Trophoblast cell (in vitro differentiated cells and primary cell): ENCODE results near the gene PABPN1.

Experiments
- DNase-seq, 2 donors: peaks; one replicate each; pipeline ENCODE4 v3.0.0-alpha.2; 2016
- H2AFZ ChIP-seq: 2 replicates; pipeline ENCODE4 v1.6.1; 2013; ENCODE audit warnings: low read length, moderate library complexity, mild to moderate bottlenecking; ENCODE audit not compliant: insufficient read depth, poor library complexity
- H2AK5ac ChIP-seq: 2 replicates; pipeline ENCODE4 v1.6.1; 2013; ENCODE audit warnings: mild to moderate bottlenecking, low read length
- H2BK120ac ChIP-seq: 2 replicates; pipeline ENCODE4 v1.6.1; 2013; ENCODE audit warnings: low read length, mild to moderate bottlenecking, moderate library complexity; ENCODE audit not compliant: insufficient read depth, poor library complexity
- H2BK12ac ChIP-seq: 2 replicates; pipeline ENCODE4 v1.6.1; 2013; ENCODE audit warnings: mild to moderate bottlenecking, low read length, moderate library complexity
- H2BK5ac ChIP-seq: 2 replicates; pipeline ENCODE4 v1.6.1; 2013; ENCODE audit warnings: low read length, low read depth, moderate library complexity, mild to moderate bottlenecking; ENCODE audit not compliant: poor library complexity
- H3K14ac ChIP-seq: 2 replicates; pipeline ENCODE4 v1.6.1; 2013; ENCODE audit warnings: mild to moderate bottlenecking, low read length
- H3K18ac ChIP-seq: 2 replicates; pipeline ENCODE4 v1.6.1; 2013; ENCODE audit warnings: mild to moderate bottlenecking, low read length
- H3K23ac ChIP-seq: 2 replicates; pipeline ENCODE4 v1.6.1; 2013; ENCODE audit warnings: low read length
- H3K27ac ChIP-seq: 2 replicates; pipeline ENCODE4 v1.5.1; 2013; ENCODE audit warnings: low read depth, mild to moderate bottlenecking, inconsistent platforms, low read length, moderate library complexity
- H3K27me3 ChIP-seq: 2 replicates; pipeline ENCODE4 v1.6.1; 2013; ENCODE audit warnings: inconsistent platforms, mild to moderate bottlenecking, low read length, moderate library complexity; ENCODE audit not compliant: insufficient read depth
- H3K36me3 ChIP-seq, 2 experiments: 1 replicate in 1 of 2; 2 replicates in 1 of 2; pipeline ENCODE4 v1.6.1; 2013; ENCODE audit warnings: low read length in 2 of 2, mild to moderate bottlenecking in 2 of 2, moderate library complexity in 1 of 2; ENCODE audit not compliant: insufficient read depth in 2 of 2, control insufficient read depth in 1 of 2
- H3K4ac ChIP-seq: 2 replicates; pipeline ENCODE4 v1.6.1; 2013; ENCODE audit warnings: low read depth, mild to moderate bottlenecking, low read length, moderate library complexity
- H3K4me1 ChIP-seq, 2 experiments: 1 replicate in 1 of 2; 2 replicates in 1 of 2; pipeline ENCODE4 v1.6.1; 2013; ENCODE audit warnings: low read length in 2 of 2, mild to moderate bottlenecking in 2 of 2, moderate library complexity in 1 of 2; ENCODE audit not compliant: insufficient read depth in 2 of 2, control insufficient read depth in 1 of 2
- H3K4me2 ChIP-seq: 2 replicates; pipeline ENCODE4 v1.6.1; 2013; ENCODE audit warnings: inconsistent platforms, mild to moderate bottlenecking, low read length, moderate library complexity
- H3K4me3 ChIP-seq: 2 replicates; pipeline ENCODE4 v1.5.1; 2013; ENCODE audit warnings: mild to moderate bottlenecking, low read depth, low read length, inconsistent platforms
- H3K79me1 ChIP-seq: one replicate; pipeline ENCODE4 v1.6.1; 2013; ENCODE audit warnings: low read length
- H3K79me2 ChIP-seq: 2 replicates; pipeline ENCODE4 v1.6.1; 2013; ENCODE audit warnings: low read length, mild to moderate bottlenecking; ENCODE audit not compliant: control insufficient read depth, insufficient read depth, poor library complexity
- H3K9ac ChIP-seq: 2 replicates; pipeline ENCODE4 v1.6.1; 2013; ENCODE audit warnings: mild to moderate bottlenecking, low read length
- H3K9me3 ChIP-seq: 2 replicates; pipeline ENCODE4 v1.6.1; 2013; ENCODE audit warnings: low read depth, mild to moderate bottlenecking, control low read depth, inconsistent platforms, low read length; ENCODE audit not compliant: insufficient read depth
- H4K12ac ChIP-seq: 2 replicates; pipeline ENCODE4 v1.6.1; 2013; ENCODE audit warnings: low read depth, mild to moderate bottlenecking, low read length, moderate library complexity
- H4K8ac ChIP-seq: 2 replicates; pipeline ENCODE4 v1.6.1; 2013; ENCODE audit warnings: low read depth, mild to moderate bottlenecking, low read length, moderate library complexity
- H4K91ac ChIP-seq: one replicate; pipeline ENCODE4 v1.6.1; 2013; ENCODE audit warnings: low read depth, mild to moderate bottlenecking, low read length, moderate library complexity
- WGBS: extraction: QIAGEN DNeasy Blood & Tissue Kit; methylation state at CpG from one replicate; pipeline ENCODE4 v1.1.7; 2013; ENCODE audit warnings: missing lambda C conversion rate; ENCODE audit not compliant: insufficient read length, insufficient coverage; ENCODE audit errors: extremely low coverage; 5-methylcytosine and 5-hydroxymethylcytosine counted together

PABPN1 gene

GRCh38 chr14:23361763-23362162 lies 40.5 kb downstream of the PABPN1 start:
- no peak overlapping the region for H2BK12ac ChIP-seq
- H3K9me3 ChIP-seq, result no peaks in the 10 kb centered on the region
- no peak overlapping the region for H3K4ac ChIP-seq
- H3K4me3 ChIP-seq, result no peak overlapping the region
- H4K91ac ChIP-seq, result no peak overlapping the region
- H3K79me1 ChIP-seq, result peaks cover 23% of the 10 kb centered on the region
- WGBS, result no CpG with 5 or more reads among the region's 6 CpGs
- H2BK120ac ChIP-seq, result no peak overlapping the region
- H3K4me2 ChIP-seq, result no peak overlapping the region
- H3K79me2 ChIP-seq, result peaks cover 19% of the 10 kb centered on the region
- no peaks in the 10 kb centered on the region for H3K27me3 ChIP-seq
- H3K18ac ChIP-seq, result no peak overlapping the region
- DNase-seq, result no peak
- no peak overlapping the region for H3K27ac ChIP-seq
- H3K4me1 ChIP-seq, result peaks cover 7 to 18% of the 10 kb centered on the region in 2 experiments
- no peak overlapping the region for H2AFZ ChIP-seq
- H3K36me3 ChIP-seq, result peaks cover 33 to 35% of the 10 kb centered on the region in 2 experiments
- H3K14ac ChIP-seq, result no peak overlapping the region
- no peak overlapping the region for H4K12ac ChIP-seq
- H2BK5ac ChIP-seq, result no peak overlapping the region
- H2AK5ac ChIP-seq, result no peak overlapping the region
- H3K9ac ChIP-seq, result no peak overlapping the region
- H4K8ac ChIP-seq, result no peak overlapping the region
- H3K23ac ChIP-seq, result no peak overlapping the region

- H3K27ac ChIP-seq, result no peak overlapping the region
- H3K79me2 ChIP-seq, result peaks cover 19% of the 10 kb centered on the region
- H3K23ac ChIP-seq, result no peak overlapping the region
- no peak overlapping the region for H2BK120ac ChIP-seq
- H3K9me3 ChIP-seq, result no peaks in the 10 kb centered on the region
- no peak for DNase-seq
- peaks cover 30 to 32% of the 10 kb centered on the region in 2 experiments for H3K36me3 ChIP-seq
- H4K8ac ChIP-seq, result no peak overlapping the region
- no peak overlapping the region for H2BK12ac ChIP-seq
- no peak overlapping the region for H3K4me2 ChIP-seq
- no peak overlapping the region for H3K4me3 ChIP-seq
- no peak overlapping the region for H4K91ac ChIP-seq
- H2AFZ ChIP-seq, result no peak overlapping the region
- H3K14ac ChIP-seq, result no peak overlapping the region
- peaks cover 23% of the 10 kb centered on the region for H3K79me1 ChIP-seq
- no peak overlapping the region for H2BK5ac ChIP-seq
- H2AK5ac ChIP-seq, result no peak overlapping the region
- H3K9ac ChIP-seq, result no peak overlapping the region
- WGBS, result no CpG with 5 or more reads among the region's 3 CpGs
- no peak overlapping the region for H3K18ac ChIP-seq
- no peak overlapping the region for H3K4ac ChIP-seq
- H3K27me3 ChIP-seq, result no peaks in the 10 kb centered on the region
- no peak overlapping the region for H4K12ac ChIP-seq
- H3K4me1 ChIP-seq, result peaks cover 7 to 19% of the 10 kb centered on the region in 2 experiments
Observed at GRCh38 chr14:23362200-23362599, 40.9 kb downstream of the PABPN1 start.

GRCh38 chr14:23364164-23365035 lies 43.1 kb downstream of the PABPN1 start:
- Histone ChIP-seq H3K4me2 (peak overlapping the region; percentile 89), H2AK5ac (peak overlapping the region; percentile 99), H3K79me1 (peaks cover 23% of the 10 kb centered on the region), H3K14ac (peak overlapping the region; percentile 100), H3K9ac (peak overlapping the region; percentile 95), H3K4ac (peak overlapping the region; percentile 100), H3K23ac (no peak overlapping the region), H3K36me3 (peaks cover 14 to 15% of the 10 kb centered on the region in 2 experiments), H3K18ac (peak overlapping the region; percentile 100), H3K27ac (peak overlapping the region; percentile 81), H3K4me3 (peak overlapping the region; percentile 78), H3K9me3 (no peaks in the 10 kb centered on the region), H4K8ac (peak overlapping the region; percentile 95), H2AFZ (peak overlapping the region; percentile 93), H3K79me2 (peaks cover 19% of the 10 kb centered on the region), H3K27me3 (no peaks in the 10 kb centered on the region), H2BK5ac (peak overlapping the region; percentile 91), H4K12ac (peak overlapping the region; percentile 97), H2BK12ac (peak overlapping the region; percentile 42), H4K91ac (peak overlapping the region; percentile 98), H3K4me1 (peaks cover 7 to 19% of the 10 kb centered on the region in 2 experiments), H2BK120ac (peak overlapping the region; percentile 96)
- WGBS, result no CpG with 5 or more reads among the region's 21 CpGs
- DNase-seq, result peak in 1 of 2 donors; percentile 49

- peak; percentile 66 to 85 for DNase-seq
- Histone ChIP-seq H3K36me3 (peaks cover 6 to 8% of the 10 kb centered on the region in 2 experiments), H3K27ac (peak within 1 kb of the TSS; percentile 81), H3K4me2 (peak within 1 kb of the TSS; percentile 89), H4K8ac (peak within 1 kb of the TSS; percentile 95), H3K79me2 (peaks cover 19% of the 10 kb centered on the region), H4K91ac (peak within 1 kb of the TSS; percentile 98), H3K18ac (peak within 1 kb of the TSS; percentile 100), H3K79me1 (peaks cover 23% of the 10 kb centered on the region), H3K27me3 (no peaks in the 10 kb centered on the region), H2AK5ac (peak within 1 kb of the TSS; percentile 99), H3K14ac (peak within 1 kb of the TSS; percentile 100), H2AFZ (peak within 1 kb of the TSS; percentile 93), H3K9ac (peak within 1 kb of the TSS; percentile 95), H2BK120ac (peak within 1 kb of the TSS; percentile 96), H3K9me3 (no peaks in the 10 kb centered on the region), H3K23ac (no peak within 1 kb of the TSS), H3K4me1 (peaks cover 7 to 19% of the 10 kb centered on the region in 2 experiments), H2BK12ac (peak within 1 kb of the TSS; percentile 53), H2BK5ac (peak within 1 kb of the TSS; percentile 91), H4K12ac (peak within 1 kb of the TSS; percentile 97), H3K4ac (peak within 1 kb of the TSS; percentile 100), H3K4me3 (peak within 1 kb of the TSS; percentile 78)
- no CpG with 5 or more reads among the region's 74 CpGs for WGBS
Observed at GRCh38 chr14:23365036-23365731, 43.9 kb downstream of the PABPN1 start, which contains the start of gene EFS. EFS (minus strand) TSS chr14:23365172; CDS start chr14:23365025, 147 bp downstream.
